GM19240 (cell line): ENCODE data around the gene ZSWIM9.

ENCODE experiments used
- DNase-seq: peaks from one replicate; pipeline ENCODE4 v3.0.0; 2011; ENCODE audit warnings: low spot score; ENCODE audit not compliant: insufficient read length

ZSWIM9 gene

GRCh38 chr19:48169939-48170803, at the start of gene ZSWIM9, which contains the start of gene LIG1:
Gene ZSWIM9, plus strand, starts transcription at chr19:48170680. Its CDS starts 1,123 bp downstream, at chr19:48171803.
Gene LIG1, minus strand, starts transcription at chr19:48170344. Its CDS starts 4,778 bp downstream, at chr19:48165566.
- DNase-seq = peak; percentile 92

- DNase-seq = no peak
Measured at GRCh38 chr19:48121066-48121465, 49.4 kb upstream of the ZSWIM9 start.

- peak; percentile 29 for DNase-seq
Measured at GRCh38 chr19:48121909-48122371, 48.5 kb upstream of the ZSWIM9 start.

- DNase-seq = no peak
Measured at GRCh38 chr19:48122421-48122820, 48.1 kb upstream of the ZSWIM9 start.

- DNase-seq = no peak
Measured at GRCh38 chr19:48123907-48124651, 46.4 kb upstream of the ZSWIM9 start.

- DNase-seq = no peak
Measured at GRCh38 chr19:48127561-48127960, 42.9 kb upstream of the ZSWIM9 start.

GRCh38 chr19:48133094-48133493, 37.4 kb upstream of the ZSWIM9 start:
- DNase-seq = no peak

GRCh38 chr19:48135411-48135810, 35.1 kb upstream of the ZSWIM9 start:
- DNase-seq = no peak

GRCh38 chr19:48136547-48136946, 33.9 kb upstream of the ZSWIM9 start:
- DNase-seq = no peak

- no peak for DNase-seq
Measured at GRCh38 chr19:48137411-48137810, 33.1 kb upstream of the ZSWIM9 start.

GRCh38 chr19:48139053-48139452, 31.4 kb upstream of the ZSWIM9 start:
- DNase-seq = no peak

GRCh38 chr19:48147597-48148175, 22.8 kb upstream of the ZSWIM9 start:
- no peak for DNase-seq

GRCh38 chr19:48148576-48148975, 21.9 kb upstream of the ZSWIM9 start:
- DNase-seq = no peak

- no peak for DNase-seq
Measured at GRCh38 chr19:48149430-48149829, 21.1 kb upstream of the ZSWIM9 start.

GRCh38 chr19:48152551-48152950, 17.9 kb upstream of the ZSWIM9 start:
- DNase-seq = peak; percentile 38

GRCh38 chr19:48154003-48154402, 16.5 kb upstream of the ZSWIM9 start:
- DNase-seq = no peak

GRCh38 chr19:48158210-48158790, 12.2 kb upstream of the ZSWIM9 start:
- no peak for DNase-seq

GRCh38 chr19:48168689-48169088, 1.8 kb upstream of the ZSWIM9 start:
- DNase-seq = no peak

- DNase-seq = peak; percentile 49
Measured at GRCh38 chr19:48169578-48169938, 922 bp upstream of the ZSWIM9 start.

- DNase-seq = no peak
Measured at GRCh38 chr19:48170817-48171347, 402 bp downstream of the ZSWIM9 start.

- no peak for DNase-seq
Measured at GRCh38 chr19:48171710-48172109, 1.2 kb downstream of the ZSWIM9 start.
